AG04450 (cell line): ENCODE measurements around the gene C11orf21. TPM values are rescaled to one million over a fixed set of nuclear protein-coding genes. Genes with fewer than 3 reads are reported as not detected.

Source experiments
- CTCF ChIA-PET: fragments of 300-600, 350-600 bp; formaldehyde crosslinking; extraction: SDS; loops from one replicate; lab custom pipeline; 2022; ENCODE audit warnings: antibody characterized with exemption, inconsistent platforms; lab: Charles Lee
- POLR2A ChIA-PET: fragments of 350-600 bp; formaldehyde crosslinking; extraction: SDS; loops from one replicate; lab custom pipeline; 2021; ENCODE audit warnings: antibody characterized with exemption, inconsistent platforms; lab: Yijun Ruan, JAX
- DNase-seq: peaks from one replicate; pipeline ENCODE4 v3.0.0-alpha.2; 2011; ENCODE audit warnings: low read depth, low spot score
- H3K27ac ChIP-seq: one replicate; pipeline ENCODE4 v1.5.1; 2012; ENCODE audit warnings: low read depth, low read length, control low read depth
- H3K27me3 ChIP-seq: one replicate; pipeline ENCODE4 v1.6.0; 2012; ENCODE audit warnings: low read length; ENCODE audit not compliant: control insufficient read depth, insufficient read depth
- H3K4me3 ChIP-seq: 2 replicates; pipeline ENCODE4 v1.5.1; 2011; ENCODE audit warnings: mild to moderate bottlenecking, low read depth, low read length, control low read depth
- H3K9me3 ChIP-seq: 2 replicates; pipeline ENCODE4 v1.5.1; 2012; ENCODE audit warnings: low read length; ENCODE audit not compliant: control insufficient read depth, insufficient read depth
- CTCF ChIP-seq: IDR thresholded peaks from 2 replicates; pipeline ENCODE4 v1.5.1; 2011; ENCODE audit warnings: low read depth, low read length, control low read depth, inconsistent platforms
- polyA plus RNA-seq: library from polyadenylated mRNA; depleted of rRNA; stranded (reverse); fragments of >200 nt; gene quantifications from 2 replicates; pipeline ENCODE4 v1.2.3, GENCODE V29; 2011; rRNA removed
- small RNA-seq: library from RNA; depleted of rRNA; stranded (forward); fragments of <200 nt; gene quantifications from one replicate; pipeline ENCODE3, GENCODE V24; 2012; ENCODE audit warnings: low read depth; ENCODE audit not compliant: insufficient read length

The C11orf21 gene
- polyA plus RNA-seq, 1 experiment, result not detected

- Histone ChIP-seq H3K27me3 (peaks cover 18% of the 10 kb centered on the region), H3K4me3 (no peak overlapping the region), H3K27ac (no peak overlapping the region), H3K9me3 (no peaks in the 10 kb centered on the region)
- DNase-seq, result no peak
- ChIA-PET CTCF (no interaction called here), POLR2A (no interaction called here)
- TF ChIP-seq CTCF, result no peak
These were observed 52.4 kb downstream of the C11orf21 start for GRCh38 chr11:2249189-2249916.

- ChIA-PET POLR2A (no interaction called here), CTCF (no interaction called here)
- Histone ChIP-seq H3K4me3 (no peak overlapping the region), H3K27ac (no peak overlapping the region), H3K27me3 (peaks cover 21% of the 10 kb centered on the region), H3K9me3 (no peaks in the 10 kb centered on the region)
- TF ChIP-seq CTCF, result no peak
- DNase-seq, result no peak
These were observed 53.0 kb downstream of the C11orf21 start for GRCh38 chr11:2248762-2249161.

GRCh38 chr11:2248242-2248641, 53.5 kb downstream of the C11orf21 start:
- Histone ChIP-seq H3K27me3 (peaks cover 21% of the 10 kb centered on the region), H3K4me3 (no peak overlapping the region), H3K27ac (no peak overlapping the region), H3K9me3 (no peaks in the 10 kb centered on the region)
- DNase-seq, result no peak
- CTCF ChIA-PET, result no interaction called here
- TF ChIP-seq CTCF, result no peak
- POLR2A ChIA-PET, result no interaction called here

GRCh38 chr11:2247496-2247895, 54.2 kb downstream of the C11orf21 start:
- H3K27ac ChIP-seq, result no peak overlapping the region
- no peak overlapping the region for H3K4me3 ChIP-seq
- peaks cover 19% of the 10 kb centered on the region for H3K27me3 ChIP-seq
- no peaks in the 10 kb centered on the region for H3K9me3 ChIP-seq
- POLR2A ChIA-PET, result no interaction called here
- TF ChIP-seq CTCF, result no peak
- DNase-seq, result no peak
- CTCF ChIA-PET, result no interaction called here

Small RNAs within 50 kb of the gene (small RNA-seq; reads per million reads assigned to genes)
- gene RNU6-878P, result not detected

Other genes with a start within 250 kb of the C11orf21 start
- gene IGF2, start 162.5 kb downstream of the C11orf21 start, polyA plus RNA-seq, result 16.6 and 30.8 TPM in 2 replicates
- not detected in 2 replicates for gene INS, start 140.7 kb downstream of the C11orf21 start, polyA plus RNA-seq
- gene TH, start 130.1 kb downstream of the C11orf21 start, polyA plus RNA-seq, result not detected in 2 replicates
- not detected in 2 replicates for gene ASCL2, start 31.3 kb downstream of the C11orf21 start, polyA plus RNA-seq
- gene TSPAN32, start 95 bp upstream of the C11orf21 start, polyA plus RNA-seq, result 0.10 and 0.14 TPM in 2 replicates
- gene CD81, start 75.4 kb upstream of the C11orf21 start, polyA plus RNA-seq, result 260 and 359 TPM in 2 replicates
- gene TSSC4, start 98.8 kb upstream of the C11orf21 start, polyA plus RNA-seq, result 13.3 and 19.2 TPM in 2 replicates
- gene TRPM5, start 142.6 kb upstream of the C11orf21 start, polyA plus RNA-seq, result not detected in 2 replicates
- gene KCNQ1, start 143.1 kb upstream of the C11orf21 start, polyA plus RNA-seq, result not detected in 2 replicates